GM23338 (cell line): ENCODE measurements around the gene AFF3. TPM values are rescaled to one million over a fixed set of nuclear protein-coding genes. Genes with fewer than 3 reads are reported as not detected.

ENCODE experiments used
- ATAC-seq: fragments of 200-7000 bp; cut with Tn5 transposase; 3 replicates; pipeline ENCODE4 v1.9.1; 2020
- DNase-seq: peaks from one replicate; pipeline ENCODE4 v3.0.0-alpha.2; 2015; ENCODE audit warnings: low spot score
- H2AFZ ChIP-seq: fragments of 200-600 bp; sonication (generic); 2 replicates; pipeline ENCODE4 v1.8.0; 2016; ENCODE audit warnings: antibody characterized with exemption, mild to moderate bottlenecking, moderate library complexity
- H3F3A ChIP-seq: fragments of 200-600 bp; sonication (generic); replicated peaks from 2 replicates; pipeline ENCODE4 v1.8.0; 2017; ENCODE audit warnings: antibody characterized with exemption, mixed run types, low read depth
- H3K27ac ChIP-seq: fragments of 200-600 bp; sonication (generic); 2 replicates; pipeline ENCODE4 v1.6.1; 2016; ENCODE audit warnings: low read depth
- H3K27me3 ChIP-seq: fragments of 200-600 bp; sonication (generic); 2 replicates; pipeline ENCODE4 v1.8.0; 2016; ENCODE audit warnings: mild to moderate bottlenecking, mixed run types, moderate library complexity; ENCODE audit not compliant: insufficient read depth
- H3K36me3 ChIP-seq: fragments of 200-600 bp; sonication (generic); 2 replicates; pipeline ENCODE4 v1.8.0; 2016; ENCODE audit warnings: mild to moderate bottlenecking; ENCODE audit not compliant: insufficient read depth
- H3K4me1 ChIP-seq: fragments of 200-600 bp; sonication (generic); 2 replicates; pipeline ENCODE4 v1.8.0; 2016; ENCODE audit warnings: mild to moderate bottlenecking, moderate library complexity; ENCODE audit not compliant: insufficient read depth
- H3K4me2 ChIP-seq: fragments of 200-600 bp; sonication (generic); 2 replicates; pipeline ENCODE4 v1.7.1; 2017; ENCODE audit warnings: mixed run types
- H3K4me3 ChIP-seq: fragments of 200-600 bp; sonication (generic); 2 replicates; pipeline ENCODE4 v1.6.1; 2016; ENCODE audit warnings: mixed run types
- H3K79me2 ChIP-seq: fragments of 200-600 bp; sonication (generic); replicated peaks from 2 replicates; pipeline ENCODE4 v1.8.0; 2017; ENCODE audit warnings: mild to moderate bottlenecking; ENCODE audit not compliant: insufficient read depth
- H3K9me2 ChIP-seq: fragments of 200-600 bp; sonication (generic); 2 replicates; pipeline ENCODE4 v1.8.0; 2017; ENCODE audit not compliant: insufficient read depth
- H4K20me1 ChIP-seq: fragments of 200-600 bp; sonication (generic); replicated peaks from 2 replicates; pipeline ENCODE4 v1.8.0; 2017; ENCODE audit warnings: mild to moderate bottlenecking; ENCODE audit not compliant: insufficient read depth
- H3K27ac Mint-ChIP-seq: 2 replicates; pipeline ENCODE4 v1.8.0; 2020; ENCODE audit warnings: inconsistent platforms, mild to moderate bottlenecking, moderate library complexity, mixed read lengths
- H3K27me3 Mint-ChIP-seq: 3 replicates; pipeline ENCODE4 v1.8.0; 2022; ENCODE audit warnings: low read depth, mild to moderate bottlenecking, moderate library complexity, mixed read lengths, inconsistent platforms; ENCODE audit not compliant: insufficient read depth, poor library complexity
- H3K36me3 Mint-ChIP-seq: 3 replicates; pipeline ENCODE4 v1.8.0; 2021; ENCODE audit warnings: low read depth, mild to moderate bottlenecking, inconsistent platforms, moderate library complexity, mixed read lengths
- H3K4me1 Mint-ChIP-seq: 3 replicates; pipeline ENCODE4 v1.8.0; 2020; ENCODE audit warnings: mild to moderate bottlenecking, inconsistent platforms, mixed read lengths
- H3K4me3 Mint-ChIP-seq: 3 replicates; pipeline ENCODE4 v1.8.0; 2021; ENCODE audit warnings: moderate library complexity, mild to moderate bottlenecking, inconsistent platforms, mixed read lengths
- H3K9me3 Mint-ChIP-seq: 3 replicates; pipeline ENCODE4 v1.8.0; 2020; ENCODE audit warnings: moderate library complexity, mild to moderate bottlenecking, inconsistent platforms, mixed read lengths
- CREB1 ChIP-seq: fragments of 250-450 bp; sonication (Bioruptor Pico); IDR thresholded peaks from 2 replicates; pipeline ENCODE4 v1.5.0; 2020; ENCODE audit warnings: low read depth, mild to moderate bottlenecking, moderate library complexity
- EZH2 ChIP-seq: fragments of 200-600 bp; sonication (generic); IDR thresholded peaks from one replicate; pipeline ENCODE4 v1.8.0; 2017; ENCODE audit warnings: antibody characterized with exemption, mild to moderate bottlenecking, low read depth; ENCODE audit not compliant: unreplicated experiment
- EZH2phosphoT487 ChIP-seq: fragments of 200-600 bp; sonication (generic); IDR thresholded peaks from one replicate; pipeline ENCODE4 v1.8.1; 2018; ENCODE audit warnings: antibody characterized with exemption; ENCODE audit not compliant: unreplicated experiment
- JUNB ChIP-seq: IDR thresholded peaks from one replicate; pipeline ENCODE4 v1.6.1; 2016; ENCODE audit warnings: antibody characterized with exemption; ENCODE audit not compliant: unreplicated experiment
- NANOG ChIP-seq: IDR thresholded peaks from 2 replicates; pipeline ENCODE4 v1.6.1; 2016; ENCODE audit warnings: antibody characterized with exemption, borderline replicate concordance
- POLR2AphosphoS5 ChIP-seq: IDR thresholded peaks from 2 replicates; pipeline ENCODE4 v1.6.1; 2016; ENCODE audit warnings: antibody characterized with exemption, low read depth
- STAT1 ChIP-seq: IDR thresholded peaks from one replicate; pipeline ENCODE4 v1.6.1; 2016; ENCODE audit warnings: antibody characterized with exemption; ENCODE audit not compliant: unreplicated experiment
- ZNF114 ChIP-seq: fragments of 250-450 bp; sonication (Bioruptor Pico); IDR thresholded peaks from 2 replicates; pipeline ENCODE4 v1.5.0; 2020; ENCODE audit warnings: mild to moderate bottlenecking, moderate library complexity
- ZNF331 ChIP-seq: fragments of 250-450 bp; sonication (Bioruptor Pico); IDR thresholded peaks from 2 replicates; pipeline ENCODE4 v1.5.0; 2020; ENCODE audit warnings: low read depth, mild to moderate bottlenecking, moderate library complexity
- polyA plus RNA-seq: library from polyadenylated mRNA; unstranded; fragments of >200 nt; fragmentation: Nextera tagmentation; extraction: Ambion mirVana; gene quantifications from 2 replicates; pipeline ENCODE4 v1.2.1, GENCODE V29; 2016
- total RNA-seq: library from RNA; depleted of rRNA; stranded (reverse); fragments of >200 nt; shearing (Covaris generic); gene quantifications from 2 replicates; pipeline ENCODE4 v1.2.3, GENCODE V29; 2014
- TF ChIP-seq, protein P1 (sequence below): IDR thresholded peaks from one replicate; pipeline ENCODE4 v1.6.1; 2018; ENCODE audit warnings: antibody characterized with exemption; ENCODE audit not compliant: unreplicated experiment
- TF ChIP-seq, protein P2 (sequence below): IDR thresholded peaks from 2 replicates; pipeline ENCODE4 v1.6.1; 2016; ENCODE audit warnings: antibody characterized with exemption
- TF ChIP-seq, protein P3 (sequence below): fragments of 250-450 bp; sonication (Bioruptor Pico); IDR thresholded peaks from 2 replicates; pipeline ENCODE4 v1.5.0; 2020; ENCODE audit warnings: mild to moderate bottlenecking, moderate library complexity
- TF ChIP-seq, protein P4 (sequence below), 2 experiments: fragments of 200-600 bp in 1 of 2; sonication (generic) in 1 of 2; conservative IDR thresholded peaks; 2 replicates each; pipeline versions ENCODE4 v1.5.1 to v1.6.1; 2016 to 2017; ENCODE audit warnings: antibody characterized with exemption in 2 of 2, low read depth in 2 of 2, mild to moderate bottlenecking in 2 of 2, moderate library complexity in 1 of 2

AFF3 gene
- total and polyA plus RNA-seq, 2 experiments from 2014 or later, result 0.73 to 1.4 TPM

DNA sequence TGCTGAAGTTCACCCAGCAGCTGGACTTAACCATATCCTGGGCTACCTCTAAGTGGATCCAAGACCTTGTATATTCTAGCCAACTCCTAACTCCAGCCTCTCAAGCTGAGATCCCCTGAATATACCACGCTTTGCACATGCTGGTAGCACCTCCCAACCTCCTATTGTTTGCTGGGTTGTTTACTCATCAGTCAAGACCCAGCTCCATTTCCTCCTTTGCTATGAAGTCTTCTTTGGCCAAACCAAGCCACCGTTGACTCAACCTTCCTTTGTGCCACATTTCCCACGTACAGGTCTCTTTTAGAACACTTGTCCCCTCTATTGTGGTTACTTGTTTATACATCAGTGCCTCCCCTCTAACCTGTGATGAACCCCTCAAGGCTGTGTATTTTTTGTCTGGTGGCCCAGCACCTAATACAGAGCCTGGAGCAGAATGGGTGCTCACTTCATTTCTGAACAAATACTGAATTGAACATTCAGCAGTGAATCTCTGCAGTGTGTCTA lies 384.7 kb downstream of the AFF3 start:
- Mint-ChIP-seq H3K36me3 (no peaks in the 10 kb centered on the region), H3K9me3 (no peaks in the 10 kb centered on the region), H3K27ac (no peak overlapping the region), H3K4me3 (no peak overlapping the region), H3K4me1 (no peaks in the 10 kb centered on the region), H3K27me3 (peaks cover 1% of the 10 kb centered on the region)
- no peak overlapping the region for H3K27ac ChIP-seq
- no peak overlapping the region for H2AFZ ChIP-seq
- H3K27me3 ChIP-seq, result no peaks in the 10 kb centered on the region
- no peaks in the 10 kb centered on the region for H3F3A ChIP-seq
- H3K4me1 ChIP-seq, result no peaks in the 10 kb centered on the region
- no peak for DNase-seq
- no peak overlapping the region for H3K4me2 ChIP-seq
- H3K36me3 ChIP-seq, result no peaks in the 10 kb centered on the region
- no peak overlapping the region for H3K4me3 ChIP-seq
- peaks cover 9% of the 10 kb centered on the region; the same call in 1 of the 2 replicates for H3K9me2 ChIP-seq
- ATAC-seq, result no peak
- no peaks in the 10 kb centered on the region for H4K20me1 ChIP-seq
- H3K79me2 ChIP-seq, result no peaks in the 10 kb centered on the region
- TF ChIP-seq NANOG (no peak), EZH2 (no peak), STAT1 (no peak), JUNB (no peak), EZH2phosphoT487 (no peak), ZNF114 (CRISPR knock-in tag) (no peak), ZNF331 (CRISPR knock-in tag) (no peak), CREB1 (no peak), POLR2AphosphoS5 (no peak)
- TF ChIP-seq, protein P1, sequence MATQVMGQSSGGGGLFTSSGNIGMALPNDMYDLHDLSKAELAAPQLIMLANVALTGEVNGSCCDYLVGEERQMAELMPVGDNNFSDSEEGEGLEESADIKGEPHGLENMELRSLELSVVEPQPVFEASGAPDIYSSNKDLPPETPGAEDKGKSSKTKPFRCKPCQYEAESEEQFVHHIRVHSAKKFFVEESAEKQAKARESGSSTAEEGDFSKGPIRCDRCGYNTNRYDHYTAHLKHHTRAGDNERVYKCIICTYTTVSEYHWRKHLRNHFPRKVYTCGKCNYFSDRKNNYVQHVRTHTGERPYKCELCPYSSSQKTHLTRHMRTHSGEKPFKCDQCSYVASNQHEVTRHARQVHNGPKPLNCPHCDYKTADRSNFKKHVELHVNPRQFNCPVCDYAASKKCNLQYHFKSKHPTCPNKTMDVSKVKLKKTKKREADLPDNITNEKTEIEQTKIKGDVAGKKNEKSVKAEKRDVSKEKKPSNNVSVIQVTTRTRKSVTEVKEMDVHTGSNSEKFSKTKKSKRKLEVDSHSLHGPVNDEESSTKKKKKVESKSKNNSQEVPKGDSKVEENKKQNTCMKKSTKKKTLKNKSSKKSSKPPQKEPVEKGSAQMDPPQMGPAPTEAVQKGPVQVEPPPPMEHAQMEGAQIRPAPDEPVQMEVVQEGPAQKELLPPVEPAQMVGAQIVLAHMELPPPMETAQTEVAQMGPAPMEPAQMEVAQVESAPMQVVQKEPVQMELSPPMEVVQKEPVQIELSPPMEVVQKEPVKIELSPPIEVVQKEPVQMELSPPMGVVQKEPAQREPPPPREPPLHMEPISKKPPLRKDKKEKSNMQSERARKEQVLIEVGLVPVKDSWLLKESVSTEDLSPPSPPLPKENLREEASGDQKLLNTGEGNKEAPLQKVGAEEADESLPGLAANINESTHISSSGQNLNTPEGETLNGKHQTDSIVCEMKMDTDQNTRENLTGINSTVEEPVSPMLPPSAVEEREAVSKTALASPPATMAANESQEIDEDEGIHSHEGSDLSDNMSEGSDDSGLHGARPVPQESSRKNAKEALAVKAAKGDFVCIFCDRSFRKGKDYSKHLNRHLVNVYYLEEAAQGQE, result no peak
- TF ChIP-seq, protein P2, sequence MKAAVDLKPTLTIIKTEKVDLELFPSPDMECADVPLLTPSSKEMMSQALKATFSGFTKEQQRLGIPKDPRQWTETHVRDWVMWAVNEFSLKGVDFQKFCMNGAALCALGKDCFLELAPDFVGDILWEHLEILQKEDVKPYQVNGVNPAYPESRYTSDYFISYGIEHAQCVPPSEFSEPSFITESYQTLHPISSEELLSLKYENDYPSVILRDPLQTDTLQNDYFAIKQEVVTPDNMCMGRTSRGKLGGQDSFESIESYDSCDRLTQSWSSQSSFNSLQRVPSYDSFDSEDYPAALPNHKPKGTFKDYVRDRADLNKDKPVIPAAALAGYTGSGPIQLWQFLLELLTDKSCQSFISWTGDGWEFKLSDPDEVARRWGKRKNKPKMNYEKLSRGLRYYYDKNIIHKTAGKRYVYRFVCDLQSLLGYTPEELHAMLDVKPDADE, result no peak
- TF ChIP-seq, protein P3, sequence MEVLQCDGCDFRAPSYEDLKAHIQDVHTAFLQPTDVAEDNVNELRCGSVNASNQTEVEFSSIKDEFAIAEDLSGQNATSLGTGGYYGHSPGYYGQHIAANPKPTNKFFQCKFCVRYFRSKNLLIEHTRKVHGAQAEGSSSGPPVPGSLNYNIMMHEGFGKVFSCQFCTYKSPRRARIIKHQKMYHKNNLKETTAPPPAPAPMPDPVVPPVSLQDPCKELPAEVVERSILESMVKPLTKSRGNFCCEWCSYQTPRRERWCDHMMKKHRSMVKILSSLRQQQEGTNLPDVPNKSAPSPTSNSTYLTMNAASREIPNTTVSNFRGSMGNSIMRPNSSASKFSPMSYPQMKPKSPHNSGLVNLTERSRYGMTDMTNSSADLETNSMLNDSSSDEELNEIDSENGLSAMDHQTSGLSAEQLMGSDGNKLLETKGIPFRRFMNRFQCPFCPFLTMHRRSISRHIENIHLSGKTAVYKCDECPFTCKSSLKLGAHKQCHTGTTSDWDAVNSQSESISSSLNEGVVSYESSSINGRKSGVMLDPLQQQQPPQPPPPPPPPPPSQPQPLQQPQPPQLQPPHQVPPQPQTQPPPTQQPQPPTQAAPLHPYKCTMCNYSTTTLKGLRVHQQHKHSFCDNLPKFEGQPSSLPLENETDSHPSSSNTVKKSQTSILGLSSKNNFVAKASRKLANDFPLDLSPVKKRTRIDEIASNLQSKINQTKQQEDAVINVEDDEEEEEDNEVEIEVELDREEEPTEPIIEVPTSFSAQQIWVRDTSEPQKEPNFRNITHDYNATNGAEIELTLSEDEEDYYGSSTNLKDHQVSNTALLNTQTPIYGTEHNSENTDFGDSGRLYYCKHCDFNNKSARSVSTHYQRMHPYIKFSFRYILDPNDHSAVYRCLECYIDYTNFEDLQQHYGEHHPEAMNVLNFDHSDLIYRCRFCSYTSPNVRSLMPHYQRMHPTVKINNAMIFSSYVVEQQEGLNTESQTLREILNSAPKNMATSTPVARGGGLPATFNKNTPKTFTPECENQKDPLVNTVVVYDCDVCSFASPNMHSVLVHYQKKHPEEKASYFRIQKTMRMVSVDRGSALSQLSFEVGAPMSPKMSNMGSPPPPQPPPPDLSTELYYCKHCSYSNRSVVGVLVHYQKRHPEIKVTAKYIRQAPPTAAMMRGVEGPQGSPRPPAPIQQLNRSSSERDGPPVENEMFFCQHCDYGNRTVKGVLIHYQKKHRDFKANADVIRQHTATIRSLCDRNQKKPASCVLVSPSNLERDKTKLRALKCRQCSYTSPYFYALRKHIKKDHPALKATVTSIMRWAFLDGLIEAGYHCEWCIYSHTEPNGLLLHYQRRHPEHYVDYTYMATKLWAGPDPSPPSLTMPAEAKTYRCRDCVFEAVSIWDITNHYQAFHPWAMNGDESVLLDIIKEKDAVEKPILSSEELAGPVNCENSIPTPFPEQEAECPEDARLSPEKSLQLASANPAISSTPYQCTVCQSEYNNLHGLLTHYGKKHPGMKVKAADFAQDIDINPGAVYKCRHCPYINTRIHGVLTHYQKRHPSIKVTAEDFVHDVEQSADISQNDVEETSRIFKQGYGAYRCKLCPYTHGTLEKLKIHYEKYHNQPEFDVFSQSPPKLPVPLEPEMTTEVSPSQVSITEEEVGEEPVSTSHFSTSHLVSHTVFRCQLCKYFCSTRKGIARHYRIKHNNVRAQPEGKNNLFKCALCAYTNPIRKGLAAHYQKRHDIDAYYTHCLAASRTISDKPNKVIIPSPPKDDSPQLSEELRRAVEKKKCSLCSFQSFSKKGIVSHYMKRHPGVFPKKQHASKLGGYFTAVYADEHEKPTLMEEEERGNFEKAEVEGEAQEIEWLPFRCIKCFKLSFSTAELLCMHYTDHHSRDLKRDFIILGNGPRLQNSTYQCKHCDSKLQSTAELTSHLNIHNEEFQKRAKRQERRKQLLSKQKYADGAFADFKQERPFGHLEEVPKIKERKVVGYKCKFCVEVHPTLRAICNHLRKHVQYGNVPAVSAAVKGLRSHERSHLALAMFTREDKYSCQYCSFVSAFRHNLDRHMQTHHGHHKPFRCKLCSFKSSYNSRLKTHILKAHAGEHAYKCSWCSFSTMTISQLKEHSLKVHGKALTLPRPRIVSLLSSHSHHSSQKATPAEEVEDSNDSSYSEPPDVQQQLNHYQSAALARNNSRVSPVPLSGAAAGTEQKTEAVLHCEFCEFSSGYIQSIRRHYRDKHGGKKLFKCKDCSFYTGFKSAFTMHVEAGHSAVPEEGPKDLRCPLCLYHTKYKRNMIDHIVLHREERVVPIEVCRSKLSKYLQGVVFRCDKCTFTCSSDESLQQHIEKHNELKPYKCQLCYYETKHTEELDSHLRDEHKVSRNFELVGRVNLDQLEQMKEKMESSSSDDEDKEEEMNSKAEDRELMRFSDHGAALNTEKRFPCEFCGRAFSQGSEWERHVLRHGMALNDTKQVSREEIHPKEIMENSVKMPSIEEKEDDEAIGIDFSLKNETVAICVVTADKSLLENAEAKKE (CRISPR knock-in tag), result no peak
- TF ChIP-seq, protein P4, sequence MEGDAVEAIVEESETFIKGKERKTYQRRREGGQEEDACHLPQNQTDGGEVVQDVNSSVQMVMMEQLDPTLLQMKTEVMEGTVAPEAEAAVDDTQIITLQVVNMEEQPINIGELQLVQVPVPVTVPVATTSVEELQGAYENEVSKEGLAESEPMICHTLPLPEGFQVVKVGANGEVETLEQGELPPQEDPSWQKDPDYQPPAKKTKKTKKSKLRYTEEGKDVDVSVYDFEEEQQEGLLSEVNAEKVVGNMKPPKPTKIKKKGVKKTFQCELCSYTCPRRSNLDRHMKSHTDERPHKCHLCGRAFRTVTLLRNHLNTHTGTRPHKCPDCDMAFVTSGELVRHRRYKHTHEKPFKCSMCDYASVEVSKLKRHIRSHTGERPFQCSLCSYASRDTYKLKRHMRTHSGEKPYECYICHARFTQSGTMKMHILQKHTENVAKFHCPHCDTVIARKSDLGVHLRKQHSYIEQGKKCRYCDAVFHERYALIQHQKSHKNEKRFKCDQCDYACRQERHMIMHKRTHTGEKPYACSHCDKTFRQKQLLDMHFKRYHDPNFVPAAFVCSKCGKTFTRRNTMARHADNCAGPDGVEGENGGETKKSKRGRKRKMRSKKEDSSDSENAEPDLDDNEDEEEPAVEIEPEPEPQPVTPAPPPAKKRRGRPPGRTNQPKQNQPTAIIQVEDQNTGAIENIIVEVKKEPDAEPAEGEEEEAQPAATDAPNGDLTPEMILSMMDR (conservative IDR thresholded peaks at IDR 0.05; ENCODE audit: low read depth in 2 of 2), result no peak
